ENCODE results near the gene COL6A3.

The COL6A3 gene

GRCh38 chr2:237450108-237450507 lies 36.1 kb upstream of the COL6A3 start:
- Mint-ChIP-seq H3K4me3 (no peak overlapping the region), H3K27ac (no peak overlapping the region), H3K9me3 (no peaks in the 10 kb centered on the region), H3K36me3 (ENCODE audit: insufficient read depth) (no peaks in the 10 kb centered on the region), H3K27me3 (no peaks in the 10 kb centered on the region), H3K4me1 (ENCODE audit: low read depth in 2 of 2) (no peaks in the 10 kb centered on the region)
- no peak for DNase-seq
- ATAC-seq (replicated peaks): no peak

- no peak for ATAC-seq (replicated peaks)
- no peak for DNase-seq
- no peaks in the 10 kb centered on the region for H3K4me1 Mint-ChIP-seq (ENCODE audit: low read depth in 2 of 2)
- no peaks in the 10 kb centered on the region for H3K36me3 Mint-ChIP-seq (ENCODE audit: insufficient read depth)
- peaks cover 0 to 6% of the 10 kb centered on the region in 2 donors for H3K27me3 Mint-ChIP-seq
- no peak overlapping the region for H3K4me3 Mint-ChIP-seq
- no peaks in the 10 kb centered on the region for H3K9me3 Mint-ChIP-seq
- peak overlapping the region in 1 of 2 donors; percentile 29 for H3K27ac Mint-ChIP-seq
Observed at GRCh38 chr2:237449193-237449881, 35.4 kb upstream of the COL6A3 start.

GRCh38 chr2:237448626-237449025 lies 34.7 kb upstream of the COL6A3 start:
- peak overlapping the region in 1 of 2 donors; percentile 29 for H3K27ac Mint-ChIP-seq
- ATAC-seq (replicated peaks) (no peak), DNase-seq (no peak)
- no peaks in the 10 kb centered on the region for H3K4me1 Mint-ChIP-seq (ENCODE audit: low read depth in 2 of 2)
- peaks cover 0 to 9% of the 10 kb centered on the region in 2 donors for H3K27me3 Mint-ChIP-seq
- H3K4me3 Mint-ChIP-seq: no peak overlapping the region
- no peaks in the 10 kb centered on the region for H3K36me3 Mint-ChIP-seq (ENCODE audit: insufficient read depth)
- no peaks in the 10 kb centered on the region for H3K9me3 Mint-ChIP-seq

GRCh38 chr2:237448171-237448570 lies 34.2 kb upstream of the COL6A3 start:
- Mint-ChIP-seq H3K27me3 (peaks cover 0 to 10% of the 10 kb centered on the region in 2 donors), H3K9me3 (no peaks in the 10 kb centered on the region), H3K4me3 (no peak overlapping the region), H3K36me3 (ENCODE audit: insufficient read depth) (no peaks in the 10 kb centered on the region), H3K4me1 (ENCODE audit: low read depth in 2 of 2) (no peaks in the 10 kb centered on the region), H3K27ac (no peak overlapping the region)
- DNase-seq (no peak), ATAC-seq (replicated peaks) (no peak)

GRCh38 chr2:237447496-237447895 lies 33.5 kb upstream of the COL6A3 start:
- Mint-ChIP-seq H3K27me3 (peaks cover 0 to 16% of the 10 kb centered on the region in 2 donors), H3K27ac (no peak overlapping the region), H3K4me1 (ENCODE audit: low read depth in 2 of 2) (no peaks in the 10 kb centered on the region), H3K36me3 (ENCODE audit: insufficient read depth) (no peaks in the 10 kb centered on the region), H3K9me3 (no peaks in the 10 kb centered on the region), H3K4me3 (no peak overlapping the region)
- ATAC-seq (replicated peaks): no peak
- DNase-seq: no peak

GRCh38 chr2:237446338-237446665 lies 32.3 kb upstream of the COL6A3 start:
- no peak for DNase-seq

GRCh38 chr2:237445611-237446337 lies 31.8 kb upstream of the COL6A3 start:
- ATAC-seq (replicated peaks) (no peak), DNase-seq (no peak)
- Mint-ChIP-seq H3K27me3 (peaks cover 0 to 23% of the 10 kb centered on the region in 2 donors), H3K4me3 (no peak overlapping the region), H3K9me3 (no peaks in the 10 kb centered on the region), H3K36me3 (ENCODE audit: insufficient read depth) (no peaks in the 10 kb centered on the region), H3K4me1 (ENCODE audit: low read depth in 2 of 2) (peaks cover 3 to 4% of the 10 kb centered on the region in 2 donors), H3K27ac (no peak overlapping the region)

More at GRCh38 chr2:237446338-237446665, 32.3 kb upstream of the COL6A3 start:
- Mint-ChIP-seq H3K27me3 (peaks cover 0 to 23% of the 10 kb centered on the region in 2 donors), H3K4me1 (ENCODE audit: low read depth in 2 of 2) (peaks cover 3% of the 10 kb centered on the region in 2 donors), H3K9me3 (no peaks in the 10 kb centered on the region), H3K36me3 (ENCODE audit: insufficient read depth) (no peaks in the 10 kb centered on the region), H3K4me3 (no peak overlapping the region), H3K27ac (no peak overlapping the region)
- ATAC-seq (replicated peaks): no peak

GRCh38 chr2:237444071-237444470 lies 30.1 kb upstream of the COL6A3 start:
- H3K36me3 Mint-ChIP-seq (ENCODE audit: insufficient read depth): no peaks in the 10 kb centered on the region
- no peak for ATAC-seq (replicated peaks)
- no peaks in the 10 kb centered on the region for H3K9me3 Mint-ChIP-seq

GRCh38 chr2:237441605-237442274 lies 27.8 kb upstream of the COL6A3 start:
- Mint-ChIP-seq H3K27ac (no peak overlapping the region), H3K9me3 (no peaks in the 10 kb centered on the region), H3K4me1 (ENCODE audit: low read depth in 2 of 2) (peaks cover 3 to 8% of the 10 kb centered on the region in 2 donors), H3K27me3 (peaks cover 0 to 23% of the 10 kb centered on the region in 2 donors), H3K36me3 (ENCODE audit: insufficient read depth) (no peaks in the 10 kb centered on the region), H3K4me3 (no peak overlapping the region)
- no peak for ATAC-seq (replicated peaks)
- no peak for DNase-seq

More at GRCh38 chr2:237444071-237444470, 30.1 kb upstream of the COL6A3 start:
- H3K27me3 Mint-ChIP-seq: peaks cover 0 to 23% of the 10 kb centered on the region in 2 donors
- no peak overlapping the region for H3K4me3 Mint-ChIP-seq
- peak overlapping the region in 1 of 2 donors; percentile 27 for H3K27ac Mint-ChIP-seq
- peaks cover 3 to 4% of the 10 kb centered on the region in 2 donors for H3K4me1 Mint-ChIP-seq (ENCODE audit: low read depth in 2 of 2)
- DNase-seq: no peak

GRCh38 chr2:237440819-237441281 lies 26.9 kb upstream of the COL6A3 start:
- Mint-ChIP-seq H3K27ac (no peak overlapping the region), H3K27me3 (peaks cover 0 to 23% of the 10 kb centered on the region in 2 donors), H3K4me1 (ENCODE audit: low read depth in 2 of 2) (peaks cover 7 to 12% of the 10 kb centered on the region in 2 donors), H3K4me3 (no peak overlapping the region), H3K9me3 (no peaks in the 10 kb centered on the region), H3K36me3 (ENCODE audit: insufficient read depth) (no peaks in the 10 kb centered on the region)
- ATAC-seq (replicated peaks) (no peak), DNase-seq (no peak)

- Mint-ChIP-seq H3K4me1 (ENCODE audit: low read depth in 2 of 2) (peaks cover 29 to 36% of the 10 kb centered on the region in 2 donors), H3K4me3 (no peak overlapping the region), H3K27me3 (peaks cover 0 to 14% of the 10 kb centered on the region in 2 donors), H3K36me3 (ENCODE audit: insufficient read depth) (no peaks in the 10 kb centered on the region), H3K27ac (peak overlapping the region; percentile 20 to 47), H3K9me3 (no peaks in the 10 kb centered on the region)
- no peak for ATAC-seq (replicated peaks)
- DNase-seq: no peak
Observed at GRCh38 chr2:237438080-237438940, 24.3 kb upstream of the COL6A3 start.

- Mint-ChIP-seq H3K4me3 (no peak overlapping the region), H3K27me3 (peaks cover 0 to 7% of the 10 kb centered on the region in 2 donors), H3K36me3 (ENCODE audit: insufficient read depth) (no peaks in the 10 kb centered on the region), H3K27ac (peak overlapping the region; percentile 20 to 47), H3K4me1 (ENCODE audit: low read depth in 2 of 2) (peaks cover 36 to 44% of the 10 kb centered on the region in 2 donors), H3K9me3 (no peaks in the 10 kb centered on the region)
- DNase-seq (no peak), ATAC-seq (replicated peaks) (no peak)
Observed at GRCh38 chr2:237437566-237437965, 23.6 kb upstream of the COL6A3 start.
